Glutamatergic neuron (in vitro differentiated cells): ENCODE data around the gene ATP6V0C. TPM values are rescaled to one million over a fixed set of nuclear protein-coding genes. Genes with fewer than 3 reads are reported as not detected.
"Not testable (repeated sequence)": the region's sequence is repeated elsewhere in the genome, so short reads cannot be mapped to it uniquely, and the experiment has no call there.

Experiments
- DNase-seq: peaks from one replicate; pipeline ENCODE4 v3.0.0; 2022
- H3K27ac Mint-ChIP-seq: one replicate; pipeline ENCODE4 v1.8.0; 2020; ENCODE audit warnings: mild to moderate bottlenecking, mixed read lengths, inconsistent platforms; ENCODE audit not compliant: unreplicated experiment
- H3K27me3 Mint-ChIP-seq: one replicate; pipeline ENCODE4 v1.8.0; 2020; ENCODE audit warnings: mild to moderate bottlenecking, moderate library complexity, mixed read lengths, inconsistent platforms; ENCODE audit not compliant: unreplicated experiment
- H3K36me3 Mint-ChIP-seq: one replicate; pipeline ENCODE4 v1.8.0; 2020; ENCODE audit warnings: mild to moderate bottlenecking, mixed read lengths, inconsistent platforms; ENCODE audit not compliant: unreplicated experiment
- H3K4me1 Mint-ChIP-seq: one replicate; pipeline ENCODE4 v1.8.0; 2020; ENCODE audit warnings: mild to moderate bottlenecking, low read depth, mixed read lengths, inconsistent platforms; ENCODE audit not compliant: unreplicated experiment
- H3K4me3 Mint-ChIP-seq: one replicate; pipeline ENCODE4 v1.8.0; 2020; ENCODE audit warnings: mild to moderate bottlenecking, mixed read lengths, inconsistent platforms; ENCODE audit not compliant: unreplicated experiment
- H3K9me3 Mint-ChIP-seq: one replicate; pipeline ENCODE4 v1.8.0; 2020; ENCODE audit warnings: mild to moderate bottlenecking, moderate library complexity, mixed read lengths, inconsistent platforms; ENCODE audit not compliant: unreplicated experiment
- microRNA-seq: library from miRNA; unstranded; fragments of <30 nt; microRNA quantifications from one replicate; pipeline ENCODE4, GENCODE V29; 2020; ENCODE audit not compliant: unreplicated experiment
- total RNA-seq: library from RNA; stranded (reverse); fragmentation: NEBNext Ultra II Directional; extraction: Animal tissue kit (Norgen Biotek cat#: 25700); gene quantifications from one replicate; pipeline ENCODE4 v1.2.1, GENCODE V29; 2021; ENCODE audit not compliant: unreplicated experiment
- TF ChIP-seq, protein P1 (sequence below): fragments of 200-600 bp; sonication (generic); IDR thresholded peaks from one replicate; pipeline ENCODE4 v1.5.0; 2021; ENCODE audit not compliant: partially characterized antibody, unreplicated experiment

ATP6V0C gene
- total RNA-seq, 1 donor from 2014 or later = 274 TPM

DNA sequence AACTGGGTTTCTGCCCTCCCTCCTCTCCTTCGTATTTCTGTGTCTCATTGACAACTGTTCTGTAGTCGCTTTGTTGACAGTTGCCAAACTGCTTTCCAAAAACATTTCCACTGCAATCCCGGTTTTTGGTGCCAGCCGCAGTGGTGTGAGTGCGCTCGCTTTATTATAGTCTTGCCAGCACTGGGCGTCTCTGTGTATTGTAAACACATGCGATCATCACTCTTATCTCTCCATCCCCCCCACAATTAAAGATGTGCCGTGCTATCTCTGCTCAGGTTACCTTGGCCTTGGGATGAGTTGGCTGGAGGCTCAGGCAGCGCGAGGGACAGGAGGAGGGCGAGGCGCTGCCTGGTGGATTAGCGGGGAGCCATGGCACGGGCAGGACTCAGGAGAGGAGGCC is 43.4 kb downstream of the ATP6V0C start:
- H3K27me3 Mint-ChIP-seq, H3K36me3 Mint-ChIP-seq, H3K4me3 Mint-ChIP-seq, H3K27ac Mint-ChIP-seq, DNase-seq, H3K9me3 Mint-ChIP-seq, H3K4me1 Mint-ChIP-seq: not testable (repeated sequence)

DNA sequence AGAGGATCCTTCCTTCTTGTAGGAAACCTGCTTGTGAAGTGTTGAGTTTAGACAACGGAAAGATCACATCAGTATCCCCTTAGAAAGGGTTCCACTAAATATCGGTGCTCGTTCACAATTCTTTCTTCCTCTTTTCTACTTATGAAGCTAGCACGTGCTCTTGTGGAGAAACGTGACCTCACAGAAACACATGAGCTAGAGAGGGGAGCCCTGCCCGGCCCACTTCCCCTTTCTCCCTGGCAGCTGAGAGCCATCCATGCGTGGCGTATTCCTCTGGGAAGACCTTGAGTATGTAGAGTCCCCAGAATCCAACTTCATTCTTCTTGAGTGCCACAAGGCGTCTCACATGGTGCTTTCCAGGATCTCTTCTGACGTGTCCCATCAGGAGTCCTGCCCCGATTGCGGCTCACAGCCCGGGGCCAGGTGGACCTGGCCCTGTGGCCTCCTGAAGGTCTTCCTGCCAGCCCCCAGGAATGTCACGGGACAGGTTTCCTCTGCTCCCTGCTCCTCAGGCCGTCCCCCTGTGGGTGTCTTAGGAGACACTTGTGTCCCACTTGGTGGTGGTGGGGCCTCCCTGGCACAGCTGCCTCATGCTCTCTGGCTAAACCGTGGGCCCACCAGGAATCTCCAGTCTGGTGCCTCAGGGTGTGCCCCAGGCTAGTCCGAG is 46.5 kb downstream of the ATP6V0C start:
- not testable (repeated sequence) for H3K36me3 Mint-ChIP-seq, H3K27ac Mint-ChIP-seq, DNase-seq, H3K27me3 Mint-ChIP-seq, H3K4me1 Mint-ChIP-seq, H3K9me3 Mint-ChIP-seq, H3K4me3 Mint-ChIP-seq

DNA sequence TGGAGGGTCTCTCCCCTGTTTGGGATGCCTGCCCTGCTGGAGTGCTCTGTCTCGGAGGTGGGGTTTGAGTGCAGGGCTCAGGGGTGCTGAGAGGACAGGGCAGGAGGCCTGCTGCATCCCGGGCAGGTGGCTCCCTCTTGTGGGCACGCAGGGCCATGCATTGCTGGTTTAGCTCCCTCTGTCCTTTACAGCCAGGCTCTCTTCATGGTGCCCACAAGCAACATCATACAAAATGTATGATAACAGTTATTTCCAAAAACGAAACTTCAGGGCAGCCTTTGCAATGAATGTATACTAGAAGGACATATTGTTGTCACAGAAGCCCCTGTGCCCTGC is 47.0 kb downstream of the ATP6V0C start:
- not testable (repeated sequence) for H3K4me3 Mint-ChIP-seq, H3K9me3 Mint-ChIP-seq, H3K27me3 Mint-ChIP-seq, H3K27ac Mint-ChIP-seq, H3K36me3 Mint-ChIP-seq, H3K4me1 Mint-ChIP-seq
- TF ChIP-seq, protein P1, sequence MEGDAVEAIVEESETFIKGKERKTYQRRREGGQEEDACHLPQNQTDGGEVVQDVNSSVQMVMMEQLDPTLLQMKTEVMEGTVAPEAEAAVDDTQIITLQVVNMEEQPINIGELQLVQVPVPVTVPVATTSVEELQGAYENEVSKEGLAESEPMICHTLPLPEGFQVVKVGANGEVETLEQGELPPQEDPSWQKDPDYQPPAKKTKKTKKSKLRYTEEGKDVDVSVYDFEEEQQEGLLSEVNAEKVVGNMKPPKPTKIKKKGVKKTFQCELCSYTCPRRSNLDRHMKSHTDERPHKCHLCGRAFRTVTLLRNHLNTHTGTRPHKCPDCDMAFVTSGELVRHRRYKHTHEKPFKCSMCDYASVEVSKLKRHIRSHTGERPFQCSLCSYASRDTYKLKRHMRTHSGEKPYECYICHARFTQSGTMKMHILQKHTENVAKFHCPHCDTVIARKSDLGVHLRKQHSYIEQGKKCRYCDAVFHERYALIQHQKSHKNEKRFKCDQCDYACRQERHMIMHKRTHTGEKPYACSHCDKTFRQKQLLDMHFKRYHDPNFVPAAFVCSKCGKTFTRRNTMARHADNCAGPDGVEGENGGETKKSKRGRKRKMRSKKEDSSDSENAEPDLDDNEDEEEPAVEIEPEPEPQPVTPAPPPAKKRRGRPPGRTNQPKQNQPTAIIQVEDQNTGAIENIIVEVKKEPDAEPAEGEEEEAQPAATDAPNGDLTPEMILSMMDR = peak; percentile 22
- DNase-seq = peak; percentile 85

DNA sequence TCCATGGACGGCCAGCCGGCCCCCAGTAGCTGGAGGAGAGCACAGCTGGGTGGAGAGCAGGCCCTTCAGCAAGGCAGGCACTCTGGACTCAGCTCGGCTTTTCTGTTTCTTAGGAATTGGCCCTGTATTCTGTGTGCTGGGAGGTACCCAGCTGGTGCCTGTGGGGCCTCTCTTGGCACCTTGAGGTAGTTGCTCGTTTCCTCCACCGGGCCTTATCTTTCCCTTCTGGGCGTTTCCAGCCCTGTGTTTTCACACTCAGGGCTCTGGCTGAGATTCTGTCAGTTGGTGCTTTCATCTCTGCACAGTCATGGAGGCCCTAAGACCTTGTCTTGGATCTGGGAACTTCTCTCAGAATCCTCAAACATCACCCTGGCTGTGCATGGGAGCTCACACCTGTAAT is 53.8 kb downstream of the ATP6V0C start:
- H3K9me3 Mint-ChIP-seq, H3K27ac Mint-ChIP-seq, H3K36me3 Mint-ChIP-seq, H3K4me3 Mint-ChIP-seq, DNase-seq, H3K27me3 Mint-ChIP-seq, H3K4me1 Mint-ChIP-seq: not testable (repeated sequence)

DNA sequence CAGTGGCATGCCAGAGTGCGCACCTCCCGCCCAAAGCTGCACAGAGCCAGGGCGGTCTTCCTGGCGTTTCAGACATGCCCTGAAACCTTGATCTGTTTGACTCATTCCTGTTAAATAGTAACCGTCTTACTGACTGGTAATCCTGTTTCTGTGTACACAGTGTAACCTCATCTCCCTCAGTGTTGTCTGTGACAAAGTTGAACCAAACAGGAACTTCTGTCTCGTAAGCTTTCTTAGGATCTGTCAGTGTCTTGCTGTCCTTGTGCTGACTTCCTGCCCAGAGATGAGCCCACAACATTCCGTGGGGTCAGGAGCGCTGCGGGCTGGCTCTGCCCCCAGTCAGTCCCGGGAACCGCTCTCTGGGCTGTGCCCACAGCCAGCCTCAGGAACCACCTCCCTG is 54.8 kb downstream of the ATP6V0C start:
- not testable (repeated sequence) for H3K27me3 Mint-ChIP-seq, H3K4me1 Mint-ChIP-seq, H3K4me3 Mint-ChIP-seq, H3K9me3 Mint-ChIP-seq, H3K27ac Mint-ChIP-seq, DNase-seq, H3K36me3 Mint-ChIP-seq

Small RNAs within 50 kb of the gene (microRNA-seq; reads per million reads assigned to microRNA genes)
- gene MIR3178 = 0.69 reads per million
- gene MIR6768 = 2.3 reads per million, percentile 16 among the genes with 10 or more reads in this experiment

Other genes starting within 250 kb of the ATP6V0C start
- 220 TPM for gene RNPS1, start 245.8 kb upstream of the ATP6V0C start, total RNA-seq
- gene ABCA3, start 173.2 kb upstream of the ATP6V0C start, total RNA-seq = 110 TPM
- 26.4 TPM for gene CCNF, start 84.5 kb upstream of the ATP6V0C start, total RNA-seq
- 21.1 TPM for gene TEDC2, start 53.8 kb upstream of the ATP6V0C start, total RNA-seq
- 5.4 TPM for gene NTN3, start 42.7 kb upstream of the ATP6V0C start, total RNA-seq
- gene TBC1D24, start 38.8 kb upstream of the ATP6V0C start, total RNA-seq = 58.4 TPM
- 61.0 TPM for gene AMDHD2, start 6.4 kb downstream of the ATP6V0C start, total RNA-seq
- not detected for gene CEMP1, start 17.5 kb downstream of the ATP6V0C start, total RNA-seq
- gene PDPK1, start 24.1 kb downstream of the ATP6V0C start, total RNA-seq = 113 TPM
- 41.2 TPM for gene KCTD5, start 168.6 kb downstream of the ATP6V0C start, total RNA-seq
- 10.8 TPM for gene PRSS27, start 206.3 kb downstream of the ATP6V0C start, total RNA-seq
- gene SRRM2, start 238.7 kb downstream of the ATP6V0C start, total RNA-seq = 699 TPM